GM19468 (cell line): ENCODE measurements around the gene GPR85.
"Not testable (repeated sequence)": the region's sequence is repeated elsewhere in the genome, so short reads cannot be mapped to it uniquely, and the experiment has no call there.

ENCODE experiments used
- ATAC-seq: cut with Tn5 transposase; IDR thresholded peaks from one replicate; pipeline ENCODE4 v1.9.1; 2021; ENCODE audit warnings: mild to moderate bottlenecking, moderate library complexity, moderate number of reproducible peaks; ENCODE audit not compliant: unreplicated experiment; ENCODE audit errors: extremely low read depth

GPR85 gene

GRCh38 chr7:113086431-113086888 lies at the start of gene GPR85:
Gene GPR85, minus strand, starts transcription at chr7:113086827. Its CDS starts 2,106 bp downstream, at chr7:113084721.
- ATAC-seq, result no peak

GRCh38 chr7:113134025-113134424 lies 47.4 kb upstream of the GPR85 start:
- no peak for ATAC-seq

DNA sequence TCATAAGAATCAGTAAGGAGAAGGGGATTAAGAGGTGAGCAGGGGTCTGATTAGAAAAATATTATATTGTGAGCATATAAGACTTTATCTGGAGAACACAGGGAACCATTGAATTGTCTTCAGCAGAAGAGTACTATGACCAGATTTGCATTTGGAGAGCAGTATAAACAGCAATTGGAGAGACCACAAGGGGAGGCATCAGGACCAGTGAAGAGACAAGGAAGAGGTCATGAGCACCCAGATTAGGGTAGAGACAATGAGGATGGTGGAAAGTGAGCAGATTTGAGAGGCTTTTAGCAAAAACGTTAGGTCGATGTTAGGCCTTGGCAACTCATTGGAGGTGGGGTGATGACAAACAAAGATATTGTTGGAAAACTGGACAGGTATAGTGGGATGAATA lies 44.7 kb upstream of the GPR85 start:
- ATAC-seq, result no peak

GRCh38 chr7:113128031-113128430 lies 41.4 kb upstream of the GPR85 start:
- ATAC-seq, result no peak

- ATAC-seq, result no peak
Observed at GRCh38 chr7:113125728-113126127, 39.1 kb upstream of the GPR85 start.

- no peak for ATAC-seq
Observed at GRCh38 chr7:113122744-113123143, 36.1 kb upstream of the GPR85 start.

DNA sequence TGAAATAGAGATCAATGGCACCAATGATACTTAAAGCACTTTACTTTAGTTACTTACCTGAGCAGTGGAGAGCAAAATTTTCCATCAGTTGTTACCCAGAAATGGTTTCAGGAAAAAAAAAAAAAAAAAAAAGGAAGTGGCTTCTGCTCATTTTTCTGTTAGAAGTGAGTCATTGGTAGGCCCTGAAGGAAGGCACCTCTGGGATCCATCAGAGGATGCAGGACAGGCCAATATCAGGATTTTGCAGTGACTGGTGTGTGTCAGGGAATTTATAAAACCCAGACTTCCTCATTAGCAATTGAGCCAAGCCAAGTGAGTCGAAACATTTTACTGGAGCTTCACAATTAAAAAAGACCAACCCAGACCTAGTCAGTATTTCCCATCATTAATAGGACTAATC lies 34.0 kb upstream of the GPR85 start:
- ATAC-seq, result no peak

DNA sequence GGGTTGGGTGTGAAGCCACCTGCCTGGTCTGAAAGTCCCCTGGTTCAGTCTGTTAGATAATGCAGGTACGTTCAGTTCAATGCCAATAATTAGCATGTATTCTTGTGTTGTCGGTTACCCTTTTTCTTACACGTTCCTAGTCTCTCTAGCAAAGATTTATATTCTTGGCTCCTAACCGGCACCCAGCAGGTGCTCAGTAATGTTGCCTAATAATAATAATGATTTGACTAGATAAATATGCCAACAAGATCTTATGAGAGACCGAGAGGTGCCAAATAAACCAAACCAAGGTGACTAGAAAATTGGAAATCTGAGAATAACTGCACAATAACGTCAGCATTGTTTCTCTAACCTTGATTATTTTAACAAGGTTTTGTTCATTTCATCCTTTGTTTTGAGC lies 32.8 kb upstream of the GPR85 start:
- ATAC-seq, result no peak

- ATAC-seq, result peak; percentile 98
Observed at GRCh38 chr7:113118074-113118959, 31.7 kb upstream of the GPR85 start, which contains the start of gene SMIM30. Gene SMIM30, minus strand, starts transcription at chr7:113118554. Its CDS starts 976 bp downstream, at chr7:113117578.

GRCh38 chr7:113117374-113117774 lies 30.7 kb upstream of the GPR85 start:
- ATAC-seq, result not testable (repeated sequence)

DNA sequence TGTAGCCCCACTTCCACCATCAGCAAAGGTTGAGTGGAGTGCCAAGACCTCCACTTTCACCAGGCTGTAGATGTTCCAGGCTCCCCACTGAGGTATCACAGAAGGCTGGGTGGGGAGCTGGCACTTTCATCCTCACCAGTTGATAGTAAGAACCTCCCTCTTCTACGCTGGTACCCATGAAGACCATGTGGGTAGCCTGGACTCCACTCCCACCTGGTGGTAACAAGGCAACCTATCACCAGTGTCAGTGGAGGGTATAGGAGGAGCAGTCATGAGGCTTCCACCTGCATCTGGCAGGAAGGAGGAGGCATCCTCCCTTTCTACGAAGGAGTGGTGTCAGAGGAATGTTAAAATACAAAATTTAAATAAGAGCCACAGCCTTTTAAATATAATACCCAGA lies 27.3 kb upstream of the GPR85 start:
- ATAC-seq, result peak; percentile 21

DNA sequence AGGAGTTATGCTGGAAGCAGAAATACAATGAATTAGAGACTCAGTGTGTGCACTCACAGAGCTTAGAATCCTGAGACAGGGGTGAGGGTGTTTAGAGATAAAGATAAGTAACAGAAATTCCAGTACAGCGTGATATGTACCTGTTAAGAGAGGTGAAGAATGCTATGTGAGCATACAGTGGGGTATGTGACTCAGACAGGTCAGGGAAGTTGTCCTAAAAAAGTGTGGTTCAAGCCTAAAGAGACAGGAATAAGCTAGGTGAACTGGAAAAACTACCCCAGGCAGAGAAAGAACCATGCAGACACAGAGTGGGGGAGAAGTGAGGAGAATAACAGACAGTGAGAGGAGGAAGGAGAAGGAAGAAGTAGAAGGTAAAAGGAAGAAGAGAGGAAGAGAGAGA lies 23.1 kb upstream of the GPR85 start:
- ATAC-seq, result no peak

- no peak for ATAC-seq
Observed at GRCh38 chr7:113100121-113100603, 13.5 kb upstream of the GPR85 start.

GRCh38 chr7:113099284-113099919 lies 12.8 kb upstream of the GPR85 start:
- ATAC-seq, result no peak

- ATAC-seq, result no peak
Observed at GRCh38 chr7:113094517-113095249, 8.1 kb upstream of the GPR85 start.

DNA sequence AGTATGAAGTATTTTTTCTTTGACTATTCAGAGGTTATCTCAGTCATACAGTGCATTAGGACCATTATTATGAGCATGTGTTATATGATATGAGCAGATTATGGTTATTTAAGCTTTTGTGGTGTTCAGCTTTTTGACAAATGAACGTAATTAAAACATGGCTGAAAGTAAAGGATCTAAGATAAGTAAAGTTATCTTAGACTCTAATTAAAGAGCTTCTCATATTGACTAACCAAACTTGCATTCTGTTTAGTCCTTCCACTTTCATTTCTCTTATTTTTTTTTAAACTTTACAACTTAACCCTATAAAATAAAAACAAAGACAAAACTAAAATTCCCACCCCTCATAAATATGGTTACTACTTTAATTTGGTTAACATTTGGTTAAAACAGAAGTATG lies 6.9 kb upstream of the GPR85 start:
- no peak for ATAC-seq

DNA sequence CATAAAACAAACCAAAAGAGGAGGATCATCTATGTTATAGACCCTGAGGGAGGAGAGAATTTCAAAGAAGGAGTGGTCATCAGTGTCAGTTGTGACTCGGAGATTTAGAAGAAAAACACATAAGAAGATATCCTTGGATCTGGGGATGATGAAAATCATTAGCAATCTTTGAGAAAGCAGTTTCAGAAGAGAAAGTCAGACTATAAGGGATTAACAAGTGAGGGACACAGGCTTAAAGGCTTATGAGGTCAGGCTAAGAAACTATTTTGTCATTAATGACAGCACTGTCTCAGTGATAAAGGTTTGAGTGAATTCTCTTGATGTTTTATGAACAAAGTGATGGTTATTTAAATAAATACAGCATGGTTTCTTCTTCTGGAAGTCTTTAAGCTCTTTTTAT lies 6.1 kb upstream of the GPR85 start:
- no peak for ATAC-seq

DNA sequence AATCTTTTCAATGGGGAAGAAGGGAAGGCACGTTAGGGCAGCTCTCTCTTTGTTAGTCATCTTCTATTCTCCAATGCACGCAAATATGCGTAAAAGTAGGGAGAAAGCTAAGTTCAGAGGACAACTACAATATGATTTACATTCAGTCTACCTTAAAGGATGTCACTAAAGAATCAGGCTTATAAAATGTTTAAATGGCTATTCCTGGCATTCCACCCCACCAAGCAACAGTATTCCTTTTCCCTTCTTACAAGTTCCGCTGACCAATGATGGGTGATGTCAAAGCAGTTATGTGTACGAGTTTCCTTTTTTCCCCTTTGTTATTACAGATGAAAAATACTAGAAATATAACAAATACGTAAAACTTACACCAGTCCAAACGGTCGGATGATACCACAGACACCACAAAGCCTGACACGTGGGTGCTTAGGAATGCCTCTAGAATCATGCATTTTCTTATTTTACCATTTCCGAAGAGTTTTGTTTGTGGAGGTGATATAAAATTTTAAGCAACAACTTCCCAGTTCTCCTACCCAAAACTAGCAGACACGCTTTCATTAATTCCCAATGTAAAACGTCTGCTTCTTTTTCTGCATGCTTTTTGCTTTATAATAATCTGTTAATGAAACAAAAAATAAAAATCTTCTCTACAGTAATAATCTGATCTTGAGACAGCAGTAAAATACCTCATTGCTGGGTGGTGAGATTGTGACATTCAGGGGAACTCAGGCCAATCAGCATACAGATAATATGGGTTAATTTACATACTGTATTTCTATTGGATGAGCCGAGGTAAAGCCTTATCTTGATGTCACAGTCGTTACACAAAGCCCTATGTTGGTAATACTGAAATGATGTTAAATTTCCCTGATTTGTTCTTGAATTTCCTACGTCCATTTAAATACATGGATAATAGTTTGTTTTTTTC lies 708 bp upstream of the GPR85 start:
- ATAC-seq, result peak; percentile 32

GRCh38 chr7:113085781-113086390 lies 741 bp downstream of the GPR85 start:
- no peak for ATAC-seq
